Uterus (tissue), 4 donors: Measurements from ENCODE around the gene PDLIM7. TPM values are rescaled to one million over a fixed set of nuclear protein-coding genes. Genes with fewer than 3 reads are reported as not detected.

Experiments
- DNase-seq, 2 donors: peaks; one replicate each; pipeline ENCODE4 v3.0.0-alpha.2; 2019 to 2020
- H3K27ac ChIP-seq, 2 donors: fragments of 200-600 bp; sonication (generic); 1 replicate in 1 of 2; 2 replicates in 1 of 2; pipeline ENCODE4 v1.5.1; 2016 to 2018
- H3K27me3 ChIP-seq, 2 donors: fragments of 200-600 bp; sonication (generic); one replicate each; pipeline ENCODE4 v1.5.1; 2018 to 2019; ENCODE audit warnings: control low read depth in 1 of 2
- H3K36me3 ChIP-seq, 2 donors: fragments of 200-600 bp; sonication (generic); one replicate each; pipeline ENCODE4 v1.5.1; 2019; ENCODE audit warnings: control low read depth in 1 of 2
- H3K4me1 ChIP-seq, 2 donors: fragments of 200-600 bp; sonication (generic); one replicate each; pipeline ENCODE4 v1.5.1; 2018 to 2019; ENCODE audit warnings: control low read depth in 1 of 2
- H3K4me3 ChIP-seq, 2 donors: fragments of 200-600 bp; sonication (generic); 1 replicate in 1 of 2; 2 replicates in 1 of 2; pipeline ENCODE4 v1.5.1; 2018 to 2019; ENCODE audit warnings: mild to moderate bottlenecking in 1 of 2
- H3K9me3 ChIP-seq, 2 donors: fragments of 200-600 bp; sonication (generic); one replicate each; pipeline ENCODE4 v1.5.1; 2019; ENCODE audit warnings: control low read depth in 1 of 2
- CTCF ChIP-seq, 4 experiments: fragments of 200-600 bp in 2 of 4; fragments of 450-650 bp in 2 of 4; sonication (generic) in 2 of 4; IDR thresholded peaks; one replicate each; pipeline ENCODE4 v1.5.1; 2016 to 2019; ENCODE audit warnings: antibody characterized with exemption in 4 of 4, mild to moderate bottlenecking in 2 of 4, moderate library complexity in 1 of 4
- POLR2A ChIP-seq, 2 donors: fragments of 450-650 bp; IDR thresholded peaks; one replicate each; pipeline ENCODE4 v1.6.1; 2016; ENCODE audit warnings: antibody characterized with exemption in 2 of 2, mild to moderate bottlenecking in 1 of 2, moderate library complexity in 1 of 2
- intact Hi-C: fragments of 100-400 bp; cut with DNase I; formaldehyde crosslinking; loops from one replicate; pipeline ENCODE4 v1.15.1; 2023; ENCODE audit warnings: low total_unique reads
- total RNA-seq, 4 donors: library from RNA; depleted of rRNA in 3 of 4; stranded (reverse); fragments of >200 nt in 3 of 4; gene quantifications; one replicate each; pipeline versions ENCODE4 v1.1.0 to v1.2.4, GENCODE V29; 2014 to 2023
- donor health status: DM: yes; HTN: yes; CAD: no.

Gene PDLIM7
- total RNA-seq, 4 donors from 2014 or later, result 102 to 543 (median 193) TPM

- H3K4me1 ChIP-seq, result peaks cover 0 to 23% of the 10 kb centered on the region in 2 donors
Measured at GRCh38 chr5:177454397-177455035, 42.9 kb downstream of the PDLIM7 start.

GRCh38 chr5:177453852-177454396, 43.5 kb downstream of the PDLIM7 start:
- DNase-seq, result peak in 1 of 2 donors; percentile 52
- Histone ChIP-seq H3K9me3 (no peaks in the 10 kb centered on the region), H3K27me3 (no peaks in the 10 kb centered on the region), H3K4me1 (peaks cover 0 to 23% of the 10 kb centered on the region in 2 donors), H3K36me3 (no peaks in the 10 kb centered on the region), H3K27ac (peak overlapping the region in 1 of 2 donors; percentile 45), H3K4me3 (peak overlapping the region; percentile 45 to 48)
- intact Hi-C loops, result loop anchor here (5.0 kb wide), 1 partner anchor 52 kb away; the partner anchor contains the start of gene PFN3
- no peak for TF ChIP-seq POLR2A (IDR thresholded peaks at IDR 0.05)
- no peak for TF ChIP-seq CTCF (IDR thresholded peaks at IDR 0.05)

More at GRCh38 chr5:177454397-177455035, 42.9 kb downstream of the PDLIM7 start:
- peak overlapping the region; percentile 45 to 48 for H3K4me3 ChIP-seq
- H3K9me3 ChIP-seq, result no peaks in the 10 kb centered on the region
- TF ChIP-seq CTCF (IDR thresholded peaks at IDR 0.05) (peak; percentile 87 to 98 (median 94)), POLR2A (IDR thresholded peaks at IDR 0.05) (peak in 1 of 2 donors; percentile 33)
- H3K27ac ChIP-seq, result peak overlapping the region; percentile 63 to 68
- H3K36me3 ChIP-seq, result no peaks in the 10 kb centered on the region
- H3K27me3 ChIP-seq, result no peaks in the 10 kb centered on the region
- intact Hi-C loops, result loop anchor here (5.0 kb wide), 1 partner anchor 52 kb away; the partner anchor contains the start of gene PFN3
- DNase-seq, result peak; percentile 88 to 93

- peaks cover 0 to 23% of the 10 kb centered on the region in 2 donors for H3K4me1 ChIP-seq
- intact Hi-C loops, result loop anchor here (5.0 kb wide), 1 partner anchor 51 kb away; the partner anchor contains the start of gene PFN3
- no peaks in the 10 kb centered on the region for H3K27me3 ChIP-seq
- no peak overlapping the region for H3K27ac ChIP-seq
- DNase-seq, result no peak
- TF ChIP-seq CTCF (IDR thresholded peaks at IDR 0.05) (no peak), POLR2A (IDR thresholded peaks at IDR 0.05) (no peak)
- no peak overlapping the region for H3K4me3 ChIP-seq
- H3K36me3 ChIP-seq, result no peaks in the 10 kb centered on the region
- H3K9me3 ChIP-seq, result no peaks in the 10 kb centered on the region
Measured at GRCh38 chr5:177452688-177453638, 44.4 kb downstream of the PDLIM7 start.

- intact Hi-C loops, result loop anchor here (5.0 kb wide), 1 partner anchor 49 kb away; the partner anchor contains the start of gene PFN3
- Histone ChIP-seq H3K36me3 (no peaks in the 10 kb centered on the region), H3K27me3 (no peaks in the 10 kb centered on the region), H3K4me1 (peaks cover 0 to 30% of the 10 kb centered on the region in 2 donors), H3K27ac (no peak overlapping the region), H3K9me3 (no peaks in the 10 kb centered on the region), H3K4me3 (no peak overlapping the region)
- TF ChIP-seq POLR2A (IDR thresholded peaks at IDR 0.05) (no peak), CTCF (IDR thresholded peaks at IDR 0.05) (no peak)
- DNase-seq, result no peak
Measured at GRCh38 chr5:177450667-177451424, 46.6 kb downstream of the PDLIM7 start.
